ENCODE measurements around the gene OR1C1.
"Not testable (repeated sequence)": the region's sequence is repeated elsewhere in the genome, so short reads cannot be mapped to it uniquely, and the experiment has no call there.

OR1C1 gene, protein sequence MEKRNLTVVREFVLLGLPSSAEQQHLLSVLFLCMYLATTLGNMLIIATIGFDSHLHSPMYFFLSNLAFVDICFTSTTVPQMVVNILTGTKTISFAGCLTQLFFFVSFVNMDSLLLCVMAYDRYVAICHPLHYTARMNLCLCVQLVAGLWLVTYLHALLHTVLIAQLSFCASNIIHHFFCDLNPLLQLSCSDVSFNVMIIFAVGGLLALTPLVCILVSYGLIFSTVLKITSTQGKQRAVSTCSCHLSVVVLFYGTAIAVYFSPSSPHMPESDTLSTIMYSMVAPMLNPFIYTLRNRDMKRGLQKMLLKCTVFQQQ

GRCh38 chr1:247760456-247760855 is at the start of gene OR1C1:
Gene OR1C1 (minus strand): TSS chr1:247760556. CDS start chr1:247758406, 2,150 bp downstream.
- no peak for DNase-seq (ENCODE audit: low spot score)

DNA sequence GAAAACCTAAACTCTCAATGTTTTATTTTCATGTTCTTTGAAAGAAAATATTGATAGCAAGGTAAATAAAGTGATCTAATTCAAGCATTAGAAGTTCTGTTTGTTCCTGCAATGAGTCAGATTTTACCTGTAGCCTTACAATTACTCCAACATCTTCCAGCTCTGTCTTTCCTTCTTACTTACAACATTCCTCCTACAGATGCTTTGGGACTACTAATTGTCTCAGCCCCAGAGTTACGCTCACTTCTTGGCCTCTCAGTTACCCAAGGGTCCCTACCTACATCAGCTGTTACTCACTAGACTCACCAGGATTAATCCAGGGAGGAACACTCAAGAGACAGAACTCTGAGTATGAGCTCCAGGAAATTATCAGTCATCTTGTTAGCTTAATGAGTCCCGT is 37.2 kb upstream of the OR1C1 start:
- no peak for DNase-seq (ENCODE audit: low spot score)

GRCh38 chr1:247769603-247770002 is 9.2 kb upstream of the OR1C1 start:
- no peak for DNase-seq (ENCODE audit: low spot score)

DNA sequence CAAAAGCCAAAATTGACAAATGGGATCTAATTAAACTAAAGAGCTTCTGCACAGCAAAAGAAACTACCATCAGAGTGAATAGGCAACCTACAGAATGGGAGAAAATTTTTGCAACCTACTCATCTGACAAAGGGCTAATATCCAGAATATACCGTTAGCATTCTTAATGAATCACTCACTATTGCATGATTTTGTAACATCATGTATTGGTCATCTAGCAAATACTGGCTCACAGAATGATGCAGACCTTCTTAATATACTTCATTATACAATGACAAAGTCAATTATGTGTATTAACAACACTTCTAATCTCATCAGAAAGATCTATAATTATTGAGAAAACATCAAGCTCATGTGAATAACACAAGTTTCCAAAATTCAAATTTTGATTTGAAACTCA is 6.0 kb downstream of the OR1C1 start:
- not testable (repeated sequence) for DNase-seq (ENCODE audit: low spot score)

- no peak for DNase-seq (ENCODE audit: low spot score)
Measured at GRCh38 chr1:247749870-247750269, 10.5 kb downstream of the OR1C1 start.

- no peak for DNase-seq (ENCODE audit: low spot score)
Measured at GRCh38 chr1:247748041-247748440, 12.3 kb downstream of the OR1C1 start, which contains the start of gene OR14A2. Gene OR14A2 (minus strand): TSS chr1:247748141.

GRCh38 chr1:247747616-247748015 is 12.7 kb downstream of the OR1C1 start:
- no peak for DNase-seq (ENCODE audit: low spot score)

GRCh38 chr1:247746391-247746935 is 13.9 kb downstream of the OR1C1 start:
- DNase-seq (ENCODE audit: low spot score): no peak

GRCh38 chr1:247742215-247742760 is 18.1 kb downstream of the OR1C1 start:
- DNase-seq (ENCODE audit: low spot score): not testable (repeated sequence)

DNA sequence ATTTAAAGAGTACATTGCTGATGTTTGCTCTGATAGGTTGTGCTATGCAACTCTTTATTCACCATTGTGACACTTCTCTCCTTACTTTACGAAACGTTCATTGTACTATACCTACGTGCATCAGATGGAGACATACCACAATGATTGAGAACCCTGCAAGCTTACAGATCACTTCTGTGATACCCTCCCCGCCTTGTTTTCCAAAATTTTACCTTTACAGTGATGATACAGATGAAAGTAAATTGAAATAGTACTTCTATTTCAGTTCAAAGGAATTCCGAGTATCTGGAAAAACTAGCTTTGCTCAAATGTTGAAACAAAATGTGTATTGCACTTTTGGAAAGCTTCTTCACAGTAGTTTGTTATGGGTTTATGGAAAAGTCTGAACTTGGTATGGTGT is 18.6 kb downstream of the OR1C1 start:
- no peak for DNase-seq (ENCODE audit: low spot score)

DNA sequence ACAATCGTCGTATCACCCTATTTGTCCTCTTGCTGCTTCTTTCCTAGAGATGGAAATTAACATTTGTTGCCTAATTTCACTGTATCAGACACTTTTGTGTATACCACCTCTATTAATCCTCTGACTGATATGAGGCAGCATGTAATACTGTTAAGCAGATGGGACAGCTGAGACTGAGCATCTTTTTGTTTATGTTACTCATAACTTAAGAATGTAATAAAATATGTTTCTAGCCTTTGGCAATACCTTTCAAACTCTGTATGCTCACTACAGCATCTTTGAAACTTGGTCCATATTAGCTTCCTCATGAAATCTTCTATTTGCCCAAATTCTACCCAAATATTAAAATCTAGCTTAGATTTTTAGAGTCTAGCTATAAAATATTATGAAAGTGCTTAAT is 19.6 kb downstream of the OR1C1 start:
- DNase-seq (ENCODE audit: low spot score): no peak

- no peak for DNase-seq (ENCODE audit: low spot score)
Measured at GRCh38 chr1:247738315-247738714, 22.0 kb downstream of the OR1C1 start, which contains the start of gene OR14K1. Gene OR14K1 (plus strand): TSS chr1:247738615. CDS start chr1:247738615, 0 bp downstream.

- no peak for DNase-seq (ENCODE audit: low spot score)
Measured at GRCh38 chr1:247721222-247721621, 39.1 kb downstream of the OR1C1 start.

GRCh38 chr1:247716546-247716945 is 43.8 kb downstream of the OR1C1 start, which contains the start of gene OR6F1:
Gene OR6F1 (minus strand): TSS chr1:247716646. CDS start chr1:247712755, 3,891 bp downstream.
- DNase-seq (ENCODE audit: low spot score): no peak

DNA sequence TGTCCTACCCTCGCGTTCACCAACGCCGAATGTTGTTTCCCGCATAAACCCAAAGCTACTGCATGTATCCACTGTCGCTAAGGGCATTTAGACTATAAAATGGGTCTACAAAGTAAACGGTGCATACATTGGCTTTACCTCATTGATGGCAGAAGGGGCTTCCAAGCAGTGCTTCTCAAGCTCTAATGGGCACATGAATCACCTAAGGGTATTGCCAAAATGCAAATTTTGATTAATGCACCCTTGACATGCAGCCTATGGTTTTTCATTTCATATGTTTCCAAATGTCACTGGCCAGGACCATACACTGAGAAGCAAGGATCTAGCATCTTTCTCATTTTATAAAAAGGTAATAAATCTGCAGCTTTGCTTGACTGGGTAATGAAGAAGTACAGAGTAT is 46.6 kb downstream of the OR1C1 start:
- no peak for DNase-seq (ENCODE audit: low spot score)

DNA sequence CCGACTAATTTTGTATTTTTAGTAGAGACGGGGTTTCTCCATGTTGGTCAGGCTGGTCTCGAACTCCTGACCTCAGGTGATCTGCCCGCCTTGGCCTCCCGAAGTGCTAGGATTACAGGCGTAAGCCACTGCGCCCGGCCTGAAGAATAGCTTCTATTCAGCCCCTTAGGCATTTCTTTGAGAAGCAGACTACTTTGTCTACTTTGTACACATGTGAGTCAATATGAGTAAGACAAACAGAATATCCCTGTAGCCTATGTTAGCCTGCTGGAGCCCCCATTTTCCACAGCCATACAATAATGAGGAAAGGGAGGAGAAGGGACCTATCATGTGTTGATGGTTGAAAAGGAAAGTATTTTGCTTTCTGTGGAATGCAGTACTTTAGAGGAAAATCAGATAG is 49.7 kb downstream of the OR1C1 start:
- DNase-seq (ENCODE audit: low spot score): not testable (repeated sequence)

Measured in left forelimb (tissue), 1 donor.